Stimulated activated naive CD4-positive, alpha-beta T cell treated with Interleukin-2 at 50 U/mL for 16 hours (primary cell): ENCODE data around the gene SPEF1.

ENCODE experiments used
- DNase-seq: peaks from one replicate; lab custom pipeline; 2025; lab: John Stamatoyannopoulos, UW

The SPEF1 gene

DNA sequence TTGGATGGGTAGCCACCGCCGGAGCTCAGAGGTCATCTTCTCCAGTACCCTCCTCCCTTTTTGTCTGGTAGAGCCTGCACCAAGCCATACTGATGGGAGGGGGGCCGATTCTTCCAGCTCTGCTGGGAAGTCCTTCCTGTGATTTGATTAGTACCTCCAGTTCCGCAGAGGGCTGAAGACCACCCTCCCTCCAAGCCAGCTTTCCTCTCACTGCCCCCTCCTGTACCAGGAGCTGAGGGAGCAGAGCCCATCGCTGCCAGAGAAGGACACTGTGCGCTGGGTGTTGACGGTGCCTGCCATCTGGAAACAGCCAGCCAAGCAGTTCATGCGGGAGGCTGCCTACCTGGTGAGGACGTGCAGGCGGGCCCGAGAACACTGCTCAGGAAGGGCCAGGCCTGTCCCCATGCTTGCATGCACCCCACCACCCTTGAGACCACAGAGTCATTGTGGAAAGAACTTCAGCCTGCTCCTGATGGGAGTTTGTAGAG is 35.5 kb downstream of the SPEF1 start:
- DNase-seq: no peak

DNA sequence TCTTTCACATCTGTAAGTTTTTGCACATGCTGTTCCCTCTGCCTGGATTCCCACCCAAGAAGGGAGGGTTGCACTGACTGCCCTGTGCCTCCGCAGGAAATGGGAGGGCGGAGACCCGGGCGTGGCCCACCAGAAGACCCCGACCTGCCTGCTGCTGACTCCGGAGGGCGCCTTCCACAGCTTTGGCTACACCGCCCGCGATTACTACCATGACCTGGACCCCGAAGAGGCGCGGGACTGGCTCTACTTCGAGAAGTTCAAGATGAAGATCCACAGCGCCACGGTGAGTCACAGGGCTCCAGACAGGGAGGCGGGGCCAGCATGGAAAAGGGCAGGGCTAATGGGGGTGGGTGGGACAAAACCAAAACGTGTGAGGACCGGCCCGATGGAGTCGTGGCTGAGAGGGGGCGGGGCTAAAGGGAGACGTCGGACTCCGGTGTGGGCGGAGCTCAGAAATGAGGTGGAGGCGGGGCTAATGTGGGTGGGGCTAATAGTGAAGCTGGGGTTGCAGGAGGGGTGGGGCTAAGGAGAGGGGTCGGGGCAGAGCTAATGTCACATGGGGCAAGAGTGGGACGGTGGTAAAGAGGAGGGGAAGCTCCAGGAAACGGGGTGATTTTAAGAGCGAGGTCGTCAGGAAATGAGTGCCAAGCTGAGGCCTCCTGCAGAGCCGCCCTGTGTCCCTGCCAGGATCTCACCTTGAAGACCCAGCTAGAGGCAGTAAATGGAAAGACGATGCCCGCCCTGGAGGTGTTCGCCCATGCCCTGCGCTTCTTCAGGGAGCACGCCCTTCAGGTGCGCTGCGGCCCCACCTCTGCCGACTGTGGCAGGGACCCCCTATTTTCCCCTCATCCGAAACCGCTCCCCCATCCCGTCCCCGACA is 36.2 kb downstream of the SPEF1 start:
- DNase-seq: peak; percentile 74

DNA sequence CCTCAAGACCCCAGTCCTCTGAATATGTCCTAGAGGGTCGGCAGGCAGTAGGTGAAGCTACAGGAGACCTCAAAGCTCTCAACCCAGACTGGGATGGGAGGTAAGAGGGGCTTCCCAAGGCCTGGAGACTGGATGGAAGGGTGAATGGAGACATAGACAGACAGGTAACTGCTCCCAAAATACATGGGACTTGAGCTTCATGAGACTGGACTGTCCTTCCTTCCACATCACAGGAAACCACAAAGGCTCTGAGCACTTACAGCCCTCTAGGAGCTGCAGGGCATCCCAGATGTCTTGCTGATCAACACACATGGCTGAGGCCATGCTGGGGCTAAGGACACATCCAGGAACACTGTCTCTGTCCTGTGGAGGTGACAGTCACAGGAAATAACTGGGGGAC is 37.2 kb downstream of the SPEF1 start:
- DNase-seq: no peak

DNA sequence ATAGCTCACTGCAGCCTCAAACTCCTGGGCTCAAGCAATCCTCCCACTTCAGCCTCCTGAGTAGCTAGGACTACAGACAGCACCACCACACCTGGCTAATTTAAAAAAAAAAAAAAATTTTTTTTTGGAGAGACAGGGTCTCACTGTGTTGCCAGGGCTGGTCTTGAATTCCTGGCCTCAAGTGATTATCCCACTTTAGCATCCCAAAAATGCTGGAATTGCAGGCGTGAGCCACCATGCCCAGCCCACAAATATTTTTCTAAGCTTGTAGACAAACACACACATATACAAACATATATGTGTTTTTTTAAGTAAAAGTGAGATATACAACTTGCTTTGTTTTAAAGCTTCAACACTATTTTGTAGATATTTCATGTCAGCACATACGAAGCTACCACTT is 38.0 kb downstream of the SPEF1 start:
- DNase-seq: no peak

DNA sequence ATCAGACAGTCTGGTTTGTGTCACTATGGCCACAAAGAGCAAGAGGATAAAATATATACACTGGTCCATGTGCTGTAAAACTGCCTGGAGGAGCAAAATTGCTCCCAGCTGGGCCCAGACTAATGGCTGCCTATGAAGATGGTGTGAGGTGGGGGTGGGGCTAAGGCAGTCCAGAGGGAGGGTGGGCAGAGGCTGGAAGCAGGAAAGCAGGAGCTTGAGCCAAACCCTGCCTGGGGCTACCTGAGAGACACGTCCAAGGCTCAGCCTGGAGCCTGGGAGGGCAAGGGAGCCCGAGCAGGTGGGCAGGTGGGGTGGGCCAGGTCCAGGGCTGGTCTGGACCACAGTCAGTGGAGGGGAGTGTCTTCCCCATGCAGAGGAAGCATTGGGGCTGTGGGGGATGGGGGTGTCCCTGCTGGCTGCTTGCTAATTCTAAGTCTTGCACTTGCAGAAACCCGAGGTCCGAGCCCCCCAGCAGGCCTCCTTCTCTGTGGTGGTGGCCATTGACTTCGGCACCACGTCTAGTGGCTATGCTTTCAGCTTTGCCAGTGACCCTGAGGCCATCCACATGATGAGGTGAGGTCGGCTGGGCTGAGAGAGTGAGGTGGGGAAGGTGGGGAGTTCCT is 39.3 kb downstream of the SPEF1 start:
- no peak for DNase-seq

DNA sequence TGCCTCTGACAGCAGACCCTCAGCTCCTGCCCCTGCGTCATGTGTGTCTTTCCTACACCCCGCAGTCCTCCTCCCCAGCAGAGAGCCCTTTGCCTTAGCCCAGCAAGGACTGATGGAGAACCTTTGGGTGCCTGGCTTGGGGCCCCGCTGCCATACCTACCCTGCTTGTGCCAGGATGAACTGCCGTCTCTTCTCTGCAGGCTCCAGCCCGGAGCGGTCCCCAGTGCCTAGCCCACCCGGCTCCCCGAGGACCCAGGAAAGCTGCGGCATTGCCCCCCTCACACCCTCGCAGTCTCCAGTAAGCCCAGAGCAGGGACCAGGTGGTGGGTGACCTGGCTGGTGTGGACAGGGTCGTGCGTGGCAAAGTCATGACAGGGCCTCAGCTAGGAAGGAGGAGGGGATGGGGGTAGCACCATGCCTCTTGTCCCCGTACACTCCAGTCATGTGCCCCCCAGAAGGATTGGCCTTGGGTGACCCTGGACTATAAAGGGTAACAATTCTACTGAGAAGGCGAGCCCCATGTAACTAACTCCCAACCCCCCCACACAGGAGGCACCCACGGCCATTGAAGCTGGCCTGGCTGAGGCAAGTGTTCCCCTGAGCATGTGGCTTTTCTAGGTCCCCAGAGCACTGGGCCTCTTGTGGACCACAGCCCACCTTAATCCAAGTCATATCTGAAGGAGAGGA is 40.5 kb downstream of the SPEF1 start:
- DNase-seq: no peak

DNA sequence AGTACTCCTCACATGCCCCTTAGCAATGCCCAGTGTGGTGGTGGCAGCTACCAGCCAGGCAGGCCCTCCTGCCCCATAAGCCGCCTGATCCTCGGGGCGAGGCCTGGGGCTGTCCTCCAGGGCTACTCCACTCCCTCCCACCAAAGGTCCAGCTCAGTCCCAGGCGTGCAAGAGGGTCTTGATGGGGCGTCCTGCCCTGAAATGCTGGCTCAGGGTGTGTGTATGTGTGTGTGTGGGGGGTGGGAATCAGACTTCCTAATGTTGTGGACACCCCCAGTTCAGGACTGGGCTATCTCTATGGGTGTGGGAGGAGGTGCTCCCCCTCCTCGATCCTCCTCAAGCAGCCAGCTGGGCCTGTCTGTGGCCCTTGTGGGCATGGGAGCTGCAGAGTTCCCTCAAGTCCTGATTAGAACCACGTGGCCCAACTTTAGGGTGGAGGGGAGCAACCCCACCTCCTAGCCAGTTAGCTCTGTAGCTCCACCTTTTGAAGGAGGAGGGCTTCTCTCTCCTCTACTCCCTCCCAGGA is 41.3 kb downstream of the SPEF1 start:
- no peak for DNase-seq

DNA sequence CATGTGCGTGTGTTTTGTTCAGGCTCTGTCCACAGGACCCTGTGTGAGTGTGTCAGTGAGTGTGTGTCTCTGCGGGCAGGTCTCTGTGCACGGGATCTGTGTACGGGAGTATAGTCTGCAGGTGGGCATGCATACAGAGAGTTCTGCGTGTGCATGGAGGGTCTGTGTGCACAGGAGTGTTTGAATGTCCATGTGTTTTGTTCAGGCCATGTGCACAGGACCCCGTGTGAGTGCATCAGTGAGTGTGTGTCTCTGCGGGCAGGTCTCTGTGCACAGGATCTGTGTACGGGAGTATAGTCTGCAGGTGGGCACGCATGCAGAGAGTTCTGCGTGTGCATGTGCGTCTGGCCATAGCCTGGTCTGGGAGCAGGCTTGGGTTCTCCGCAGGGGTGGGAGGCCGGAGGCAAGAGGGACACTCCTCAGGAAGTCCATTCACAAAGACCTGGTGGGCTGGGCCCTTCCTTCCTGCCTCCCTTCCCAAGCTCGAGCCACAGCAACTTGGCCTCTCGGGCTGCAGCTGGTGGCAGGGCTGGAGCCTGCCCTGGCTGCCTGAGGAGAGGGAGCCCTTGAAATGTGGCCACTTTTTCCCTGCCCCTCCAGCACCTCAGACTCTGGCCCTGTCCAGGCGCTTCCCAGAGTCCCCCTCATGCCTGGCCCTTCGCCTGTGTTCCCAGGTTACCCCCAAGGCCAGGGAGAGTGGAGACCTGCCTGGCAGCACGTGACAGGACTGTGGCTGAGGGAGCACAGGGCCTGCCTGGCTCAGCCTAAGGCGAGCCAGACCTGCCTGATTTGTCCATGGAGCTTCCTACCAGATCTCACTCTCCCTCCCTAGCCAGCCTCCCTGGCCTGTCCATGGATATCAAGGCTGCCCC is 42.0 kb downstream of the SPEF1 start:
- no peak for DNase-seq

DNA sequence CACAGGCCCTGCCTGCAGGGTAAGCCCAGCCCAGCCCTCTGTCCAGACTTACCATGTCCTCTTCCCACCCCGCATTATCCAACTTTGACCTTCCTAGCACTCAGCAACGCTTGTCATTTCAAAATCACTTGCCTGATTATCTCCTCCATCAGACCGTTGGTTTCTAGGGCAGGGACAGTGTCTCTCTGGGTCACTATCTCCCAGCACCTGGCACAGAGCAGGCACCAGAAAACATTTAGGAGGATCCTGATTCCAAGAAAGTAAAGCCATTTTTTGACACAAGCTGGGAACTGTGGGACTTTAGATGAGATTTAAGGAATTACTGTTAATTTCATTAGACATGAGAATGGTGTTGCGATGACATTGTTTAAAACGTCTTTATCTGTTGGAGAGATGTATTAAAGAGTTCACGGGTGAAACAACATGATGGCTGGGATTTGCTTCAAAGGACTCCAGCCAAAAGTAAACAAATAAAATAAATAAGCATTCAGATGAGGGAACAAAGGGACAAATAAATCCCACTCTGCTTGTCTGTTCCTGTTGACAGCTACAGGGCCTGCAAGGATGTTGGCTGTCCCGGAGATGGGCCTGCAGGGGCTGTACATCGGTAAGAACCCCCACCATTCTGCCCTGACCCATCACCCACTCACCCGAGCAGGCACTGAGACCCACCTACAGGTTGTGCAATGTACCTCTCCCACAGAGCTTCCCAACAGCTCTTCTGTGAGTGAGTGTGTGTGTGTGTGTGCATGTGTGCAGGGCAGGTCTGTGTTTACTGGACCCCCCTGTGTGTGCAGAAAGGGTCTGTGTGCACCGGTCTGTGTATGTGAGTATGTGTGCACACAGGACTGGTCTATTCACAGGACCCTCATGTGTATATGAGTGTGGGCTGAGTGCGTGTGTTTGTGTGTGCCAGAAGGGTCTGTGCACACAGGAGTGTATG is 42.9 kb downstream of the SPEF1 start:
- DNase-seq: no peak

DNA sequence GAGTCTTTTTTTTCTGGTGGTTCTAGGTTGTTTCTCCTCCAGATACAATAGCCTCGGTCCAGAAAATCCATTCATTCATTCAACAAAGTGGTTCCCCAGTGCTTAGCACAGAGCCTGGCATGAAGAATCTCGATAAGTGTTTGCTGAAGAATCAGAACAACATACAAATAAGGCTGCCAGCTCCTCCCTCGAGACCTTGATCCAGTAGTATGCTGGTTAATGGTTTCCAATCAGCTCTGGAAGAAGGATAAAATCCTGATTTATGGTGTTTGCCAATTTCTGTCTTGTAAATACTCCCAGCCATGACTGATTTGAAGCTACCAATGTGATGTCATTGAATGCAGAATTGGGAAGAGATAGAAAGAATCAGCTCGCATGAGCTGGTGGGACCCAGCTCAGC is 45.5 kb downstream of the SPEF1 start:
- no peak for DNase-seq

DNA sequence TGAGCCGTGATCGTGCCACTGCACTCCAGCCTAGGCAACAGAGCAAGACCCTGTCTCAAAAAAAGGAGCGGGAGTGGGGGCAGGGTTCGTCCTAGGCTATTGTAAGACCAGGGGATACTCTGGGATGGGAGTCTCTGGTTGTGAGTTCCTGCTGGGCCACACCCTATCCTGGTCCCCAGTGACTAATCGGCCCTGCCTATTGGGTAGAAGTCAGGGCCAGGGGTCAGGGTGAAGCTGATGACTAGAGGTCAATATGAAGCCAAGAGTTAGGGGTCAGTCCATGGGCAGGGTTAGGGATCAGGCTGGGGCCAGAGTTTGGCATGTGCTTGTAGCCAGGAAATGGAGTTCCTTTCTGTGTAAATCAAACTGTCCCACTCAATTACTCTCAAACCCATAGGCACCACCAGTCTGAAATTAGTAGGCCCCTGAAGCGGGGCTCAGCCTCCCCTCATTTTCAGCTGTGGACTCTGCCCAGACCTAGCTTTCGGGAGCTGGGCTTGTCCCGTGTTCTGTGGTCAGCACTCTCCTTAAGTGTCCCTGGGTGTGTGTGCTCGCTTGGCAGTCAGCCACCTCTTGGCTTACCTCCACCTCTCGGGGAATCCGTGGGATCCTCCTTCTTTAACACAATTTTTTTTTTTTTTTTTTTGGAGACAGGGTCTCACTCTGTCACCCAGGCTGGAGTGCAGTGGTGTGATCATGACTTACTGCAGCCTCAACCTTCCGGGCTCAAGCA is 47.0 kb downstream of the SPEF1 start:
- no peak for DNase-seq

DNA sequence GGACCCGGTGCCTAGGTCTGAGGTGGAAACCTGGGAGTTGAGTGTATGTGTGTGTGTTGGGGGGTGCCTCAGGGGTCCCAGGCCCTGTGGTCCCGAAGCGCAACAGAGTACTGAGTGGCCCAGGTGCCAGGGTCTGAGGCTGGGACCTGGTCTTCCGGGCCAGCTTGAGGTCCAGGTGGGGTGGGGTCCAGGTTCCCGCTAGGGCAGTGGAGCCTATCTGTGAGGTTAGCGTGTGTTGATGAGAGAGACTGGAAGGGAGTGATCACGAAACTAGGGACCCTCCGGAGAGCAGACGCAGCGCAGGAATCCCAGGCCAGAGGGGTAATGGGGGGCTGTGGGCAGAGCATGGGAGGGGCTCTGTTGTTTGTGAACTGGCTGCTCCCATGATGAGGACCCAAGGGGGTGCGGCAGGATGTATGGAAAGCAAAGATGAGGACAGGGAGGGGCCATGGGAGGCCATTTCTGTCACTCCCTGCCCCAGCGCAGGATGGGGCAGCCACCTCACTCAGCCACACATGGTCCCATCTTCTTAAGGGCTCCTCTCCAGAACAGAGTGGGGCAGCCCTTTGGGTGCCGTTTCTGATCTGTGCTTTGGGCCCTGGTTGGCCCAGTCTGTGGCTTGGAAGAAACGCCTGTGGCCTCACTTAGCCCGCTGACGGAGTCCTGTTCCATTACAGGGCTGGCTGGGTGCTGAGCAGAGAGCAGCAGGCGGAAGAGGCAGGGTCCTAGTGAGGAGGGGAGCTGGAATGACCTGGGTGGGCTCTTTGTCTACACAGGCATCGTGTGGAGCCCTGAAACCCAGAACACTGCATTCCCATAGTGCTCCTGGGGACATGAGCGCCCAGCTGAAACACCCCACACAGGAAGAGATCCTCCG is 47.9 kb downstream of the SPEF1 start:
- DNase-seq: no peak

DNA sequence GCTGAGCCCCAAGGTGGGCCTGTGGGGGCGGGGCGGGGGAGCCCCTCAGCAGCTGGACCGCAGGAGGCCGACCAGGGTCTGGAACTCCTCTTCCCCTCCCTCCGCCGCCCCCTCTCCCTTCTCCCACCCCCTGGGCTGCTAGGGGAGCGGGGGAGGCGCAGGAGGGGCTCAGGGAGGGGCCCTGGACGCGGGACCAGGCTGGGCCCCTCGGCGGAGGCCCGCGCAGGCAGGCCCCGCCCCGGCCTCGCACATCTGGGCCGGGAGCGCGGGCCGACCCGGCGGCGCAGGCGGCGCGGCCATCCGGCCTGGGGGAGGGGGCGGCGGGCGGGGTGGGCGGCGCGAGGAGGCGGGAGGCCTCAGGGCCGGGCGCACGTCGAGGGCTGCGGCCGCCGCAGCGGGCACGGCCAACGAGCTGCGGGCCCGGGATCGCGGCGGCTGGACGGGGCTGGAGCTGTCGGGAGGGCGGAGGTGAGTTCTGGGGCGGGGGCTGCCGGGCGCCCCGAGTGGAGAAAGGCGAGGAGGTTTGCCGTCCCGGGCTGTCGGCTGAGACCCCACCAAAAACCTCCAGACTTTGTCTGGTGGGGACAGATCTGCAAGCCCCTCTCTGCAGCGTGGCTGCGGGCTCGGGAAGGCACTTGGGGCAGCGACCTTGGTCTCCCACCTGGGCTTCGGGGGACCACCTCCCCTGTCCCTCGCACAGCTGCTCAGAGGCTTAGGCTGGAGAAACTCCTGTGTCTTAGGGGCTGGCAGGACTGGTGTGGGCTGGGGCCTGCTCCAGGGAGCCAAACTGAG is 48.7 kb downstream of the SPEF1 start, which contains the start of gene HSPA12B:
Gene HSPA12B, plus strand, starts transcription at position 359 of the 792 bp plus-strand sequence. CDS start 5,990 bp downstream, outside the sequence.
- no peak for DNase-seq

DNA sequence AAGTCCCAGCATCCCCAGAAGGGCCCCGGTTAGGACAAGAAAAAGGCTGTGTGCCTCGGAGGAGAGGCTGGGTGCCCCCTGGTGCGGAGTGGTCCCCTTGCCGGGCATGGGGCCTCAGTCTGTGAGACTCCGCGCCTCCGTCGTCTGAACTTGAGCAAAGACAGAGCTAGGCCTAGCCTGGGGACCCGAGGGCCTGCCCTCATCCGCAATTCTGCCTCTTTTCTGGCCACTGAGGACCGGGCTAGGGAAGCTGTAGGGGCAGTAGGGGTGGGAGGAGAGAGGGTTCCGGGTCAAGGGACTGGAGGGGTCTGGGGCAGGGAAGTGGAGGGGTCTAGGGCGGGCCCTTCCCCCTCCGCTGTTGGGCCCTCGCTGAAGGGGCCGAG is 49.3 kb downstream of the SPEF1 start:
- no peak for DNase-seq

DNA sequence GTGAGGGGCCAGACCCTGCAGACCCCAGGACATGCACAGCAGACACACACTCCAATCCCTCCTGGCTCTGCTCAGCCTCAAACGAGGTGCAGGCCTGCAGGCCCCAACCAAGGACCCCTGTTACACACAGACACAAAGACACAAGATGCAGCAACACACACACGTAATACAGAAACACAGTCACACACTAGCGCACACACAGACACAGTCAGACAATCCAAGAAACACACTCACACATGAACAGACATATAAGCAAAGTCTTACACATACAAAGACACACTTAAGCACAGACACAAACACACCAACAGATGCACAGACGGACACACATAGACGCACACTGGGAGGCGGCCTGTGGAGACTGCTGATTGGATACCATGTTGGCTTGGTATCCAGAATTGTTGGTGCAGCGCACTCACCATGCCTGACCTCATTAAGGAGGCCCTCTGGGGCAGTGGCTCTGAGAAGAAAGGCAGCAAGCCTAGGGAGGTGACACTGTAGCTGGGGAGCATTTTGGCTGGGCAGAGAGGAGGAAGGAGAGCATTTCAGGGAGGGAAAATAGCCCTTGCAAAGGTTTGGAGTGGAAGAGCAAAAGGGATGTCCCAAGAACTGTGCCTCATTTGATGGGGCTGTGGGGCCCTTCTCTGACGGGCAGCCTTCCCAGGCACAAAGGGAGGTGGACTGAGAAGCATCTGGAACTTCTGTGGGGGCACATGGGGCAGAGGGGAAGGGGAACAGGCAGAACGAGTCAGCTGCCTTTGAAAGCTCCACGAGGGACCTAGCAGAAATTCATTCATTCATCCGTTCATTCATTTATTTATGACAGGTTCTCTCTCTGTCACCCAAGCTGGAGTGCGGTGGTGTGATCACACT is 50.2 kb downstream of the SPEF1 start:
- DNase-seq: no peak

DNA sequence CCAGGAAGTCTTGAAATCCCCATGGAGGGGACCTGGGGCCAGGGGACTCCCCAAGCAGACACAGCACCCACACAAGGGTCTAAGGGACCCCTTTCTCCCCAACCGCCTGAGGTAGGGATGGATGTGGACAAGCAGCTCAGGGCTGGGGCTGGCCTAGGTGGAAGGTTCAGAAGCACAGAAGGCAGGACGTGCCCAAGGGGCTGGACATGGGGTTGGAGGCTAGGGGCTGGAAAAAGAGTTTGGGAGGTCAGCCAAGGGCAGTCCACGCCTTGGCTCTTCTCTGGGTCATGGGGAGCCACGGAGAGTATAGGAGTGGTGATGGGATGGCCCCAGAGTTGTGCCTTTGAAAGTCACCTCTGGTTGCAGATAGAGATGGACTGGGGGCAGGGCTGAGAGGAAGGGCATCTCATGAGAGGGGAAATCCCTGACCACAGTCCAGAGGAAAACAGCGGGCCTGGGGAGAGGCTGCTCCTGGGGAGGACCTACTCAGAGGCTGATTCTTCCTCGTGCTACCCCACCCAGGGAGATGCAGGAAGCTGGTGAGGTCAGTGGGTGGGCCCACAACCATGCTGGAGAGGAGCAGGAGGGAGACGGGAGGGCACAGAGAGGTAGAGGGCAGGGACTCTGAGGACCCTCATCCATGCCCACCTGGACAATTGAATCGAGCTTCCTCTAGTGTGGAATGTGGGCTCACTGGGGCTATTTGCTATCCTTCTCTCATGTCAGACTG is 51.3 kb downstream of the SPEF1 start:
- DNase-seq: no peak
